Spleen (tissue), 11 donors: Measurements from ENCODE around the gene B9D1. TPM values are rescaled to one million over a fixed set of nuclear protein-coding genes. Genes with fewer than 3 reads are reported as not detected.

Source experiments
- DNase-seq: peaks from one replicate; pipeline ENCODE4 v3.0.0-alpha.2; 2020
- H3K27ac ChIP-seq, 8 donors: fragments of 200-600 bp; sonication (generic) in 7 of 8; 1 replicate in 4 of 8; 2 replicates in 4 of 8; pipeline versions ENCODE4 v1.5.0 to v1.8.0; 2016 to 2021; ENCODE audit warnings: inconsistent platforms in 4 of 8, mild to moderate bottlenecking in 4 of 8, moderate library complexity in 1 of 8
- H3K27me3 ChIP-seq, 7 donors: fragments of 200-600 bp; sonication (generic) in 6 of 7; replicated peaks in 1 of 7; 1 replicate in 4 of 7; 2 replicates in 3 of 7; pipeline versions ENCODE4 v1.5.0 to v1.8.0; 2016 to 2021; ENCODE audit warnings: inconsistent platforms in 3 of 7, mild to moderate bottlenecking in 1 of 7
- H3K36me3 ChIP-seq, 6 donors: fragments of 200-600 bp; sonication (generic) in 5 of 6; 1 replicate in 4 of 6; 2 replicates in 2 of 6; pipeline versions ENCODE4 v1.5.0 to v1.8.0; 2016 to 2021; ENCODE audit warnings: inconsistent platforms in 2 of 6
- H3K4me1 ChIP-seq, 6 donors: fragments of 200-600 bp; sonication (generic) in 5 of 6; 1 replicate in 3 of 6; 2 replicates in 3 of 6; pipeline versions ENCODE4 v1.5.0 to v1.8.0; 2016 to 2021; ENCODE audit warnings: inconsistent platforms in 3 of 6
- H3K4me3 ChIP-seq, 8 donors: fragments of 200-600 bp; sonication (generic) in 7 of 8; 1 replicate in 4 of 8; 2 replicates in 4 of 8; pipeline versions ENCODE4 v1.5.0 to v1.8.0; 2016 to 2021; ENCODE audit warnings: inconsistent platforms in 4 of 8, mild to moderate bottlenecking in 4 of 8, moderate library complexity in 2 of 8
- H3K9me3 ChIP-seq, 8 donors: fragments of 200-600 bp; sonication (generic) in 7 of 8; 1 replicate in 4 of 8; 2 replicates in 4 of 8; pipeline versions ENCODE4 v1.5.0 to v1.8.0; 2016 to 2021; ENCODE audit warnings: inconsistent platforms in 4 of 8
- POLR2A ChIP-seq, 3 donors: fragments of 450-650 bp; IDR thresholded peaks; one replicate each; pipeline ENCODE4 v1.5.1; 2017; ENCODE audit warnings: antibody characterized with exemption in 3 of 3, mild to moderate bottlenecking in 1 of 3
- POLR2AphosphoS5 ChIP-seq, 3 donors: sonication (generic); formaldehyde crosslinking; IDR thresholded peaks; one replicate each; pipeline ENCODE4 v1.5.1; 2017; ENCODE audit warnings: antibody characterized with exemption in 3 of 3
- WGBS, 5 donors: extraction: QIAGEN DNeasy Blood & Tissue Kit in 3 of 5; methylation state at CpG; one replicate each; pipeline versions ENCODE4 v1.1.5 to v1.1.7; 2013 to 2018; 5-methylcytosine and 5-hydroxymethylcytosine counted together
- intact Hi-C: fragments of 100-400 bp; cut with DNase I; formaldehyde crosslinking; loops from one replicate; pipeline ENCODE4 v1.15.0; 2023; ENCODE audit warnings: low total_unique reads
- polyA plus RNA-seq, 3 donors: library from polyadenylated mRNA; stranded (reverse); fragments of 200-250 nt; gene quantifications; one replicate each; pipeline ENCODE4 v1.2.1, GENCODE V29; 2013
- total RNA-seq, 7 donors: library from RNA; depleted of rRNA in 3 of 7; stranded (reverse); fragments of >200 nt in 3 of 7; fragmentation: NEBNext Ultra II Directional in 4 of 7; extraction: Animal tissue kit (Norgen Biotek cat#: 25700) in 4 of 7; gene quantifications; one replicate each; pipeline versions ENCODE4 v1.1.0 to v1.2.1, GENCODE V29; 2016 to 2021
- TF ChIP-seq, protein P1 (sequence below), 11 experiments: fragments of 200-600 bp in 7 of 11; fragments of 450-650 bp in 4 of 11; sonication (generic) in 4 of 11; IDR thresholded peaks in 8 of 11; conservative IDR thresholded peaks in 3 of 11; 1 replicate in 7 of 11; 2 replicates in 4 of 11; pipeline versions ENCODE4 v1.4.0 to v1.8.0; 2016 to 2021; ENCODE audit warnings: antibody characterized with exemption in 11 of 11, inconsistent platforms in 4 of 11, mild to moderate bottlenecking in 1 of 11
- donor health status: healthy with polysubstance abuse.
- donor health status: DM: no; HTN: no; CAD: no; lungs with moderate emphysema.
- donor health status: DM: no; HTN: no; CAD: no.
- donor health status: Bipolar disorder and iron deficiency.
- donor health status: healthy.
- donor health status: DM: no; HTN: no; CAD: no.
- donor health status: DM: yes; HTN: yes; CAD: no.

B9D1 gene
- total and polyA plus RNA-seq, 10 donors: 4.3 to 14.1 (median 7.3) TPM

DNA sequence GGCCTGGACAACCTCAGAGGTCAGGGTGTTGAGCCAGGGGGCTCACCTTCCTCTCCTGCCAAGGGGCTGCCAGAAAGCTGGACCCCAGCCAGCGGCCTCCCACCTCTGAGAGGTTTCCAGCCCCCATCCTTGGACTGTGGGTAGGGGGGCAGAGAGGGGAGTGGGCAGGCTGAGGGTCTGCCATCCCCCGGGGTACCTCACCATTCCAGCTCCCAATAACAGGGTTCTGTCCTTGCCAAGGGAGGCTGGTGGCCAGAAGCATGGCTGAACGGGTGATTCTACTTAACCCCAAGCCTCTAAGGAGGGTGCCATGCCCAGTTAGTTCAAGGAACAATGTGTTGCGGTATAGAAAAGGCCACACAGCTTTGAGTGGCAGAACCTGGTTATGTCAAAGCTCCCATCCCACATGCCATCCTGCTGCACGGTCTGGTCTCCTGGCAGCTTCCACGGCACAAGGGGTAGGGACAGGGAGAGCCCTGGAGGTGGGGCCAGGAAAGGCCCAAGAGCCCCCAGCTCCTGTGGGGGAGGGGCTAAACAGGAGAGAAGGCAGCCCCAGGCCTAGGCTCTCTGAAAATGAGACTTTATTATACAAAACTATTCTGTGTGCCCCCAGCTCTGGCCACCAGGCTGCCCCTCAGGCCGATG lies 19.8 kb downstream of the B9D1 start:
- no peak overlapping the region for H3K4me3 ChIP-seq
- TF ChIP-seq, protein P1, sequence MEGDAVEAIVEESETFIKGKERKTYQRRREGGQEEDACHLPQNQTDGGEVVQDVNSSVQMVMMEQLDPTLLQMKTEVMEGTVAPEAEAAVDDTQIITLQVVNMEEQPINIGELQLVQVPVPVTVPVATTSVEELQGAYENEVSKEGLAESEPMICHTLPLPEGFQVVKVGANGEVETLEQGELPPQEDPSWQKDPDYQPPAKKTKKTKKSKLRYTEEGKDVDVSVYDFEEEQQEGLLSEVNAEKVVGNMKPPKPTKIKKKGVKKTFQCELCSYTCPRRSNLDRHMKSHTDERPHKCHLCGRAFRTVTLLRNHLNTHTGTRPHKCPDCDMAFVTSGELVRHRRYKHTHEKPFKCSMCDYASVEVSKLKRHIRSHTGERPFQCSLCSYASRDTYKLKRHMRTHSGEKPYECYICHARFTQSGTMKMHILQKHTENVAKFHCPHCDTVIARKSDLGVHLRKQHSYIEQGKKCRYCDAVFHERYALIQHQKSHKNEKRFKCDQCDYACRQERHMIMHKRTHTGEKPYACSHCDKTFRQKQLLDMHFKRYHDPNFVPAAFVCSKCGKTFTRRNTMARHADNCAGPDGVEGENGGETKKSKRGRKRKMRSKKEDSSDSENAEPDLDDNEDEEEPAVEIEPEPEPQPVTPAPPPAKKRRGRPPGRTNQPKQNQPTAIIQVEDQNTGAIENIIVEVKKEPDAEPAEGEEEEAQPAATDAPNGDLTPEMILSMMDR (IDR thresholded peaks at IDR 0.05 in 8 of 11, conservative IDR thresholded peaks at IDR 0.05 in 3 of 11): no peak
- TF ChIP-seq POLR2AphosphoS5 (IDR thresholded peaks at IDR 0.05) (peak in 1 of 3 donors; percentile 1), POLR2A (IDR thresholded peaks at IDR 0.05) (no peak)
- DNase-seq: peak; percentile 58
- no peaks in the 10 kb centered on the region for H3K9me3 ChIP-seq
- peaks cover 5 to 58% (median 14%) of the 10 kb centered on the region in 6 donors for H3K4me1 ChIP-seq
- intact Hi-C loops: no loop called here
- H3K27ac ChIP-seq: no peak overlapping the region
- no peaks in the 10 kb centered on the region for H3K36me3 ChIP-seq
- 59 to 80% (median 75%) methylated on average over 6 to 7 of the region's 7 CpGs for whole genome bisulfite sequencing, 5 donors
- H3K27me3 ChIP-seq: peaks cover 0 to 4% (median 0%) of the 10 kb centered on the region in 7 donors

DNA sequence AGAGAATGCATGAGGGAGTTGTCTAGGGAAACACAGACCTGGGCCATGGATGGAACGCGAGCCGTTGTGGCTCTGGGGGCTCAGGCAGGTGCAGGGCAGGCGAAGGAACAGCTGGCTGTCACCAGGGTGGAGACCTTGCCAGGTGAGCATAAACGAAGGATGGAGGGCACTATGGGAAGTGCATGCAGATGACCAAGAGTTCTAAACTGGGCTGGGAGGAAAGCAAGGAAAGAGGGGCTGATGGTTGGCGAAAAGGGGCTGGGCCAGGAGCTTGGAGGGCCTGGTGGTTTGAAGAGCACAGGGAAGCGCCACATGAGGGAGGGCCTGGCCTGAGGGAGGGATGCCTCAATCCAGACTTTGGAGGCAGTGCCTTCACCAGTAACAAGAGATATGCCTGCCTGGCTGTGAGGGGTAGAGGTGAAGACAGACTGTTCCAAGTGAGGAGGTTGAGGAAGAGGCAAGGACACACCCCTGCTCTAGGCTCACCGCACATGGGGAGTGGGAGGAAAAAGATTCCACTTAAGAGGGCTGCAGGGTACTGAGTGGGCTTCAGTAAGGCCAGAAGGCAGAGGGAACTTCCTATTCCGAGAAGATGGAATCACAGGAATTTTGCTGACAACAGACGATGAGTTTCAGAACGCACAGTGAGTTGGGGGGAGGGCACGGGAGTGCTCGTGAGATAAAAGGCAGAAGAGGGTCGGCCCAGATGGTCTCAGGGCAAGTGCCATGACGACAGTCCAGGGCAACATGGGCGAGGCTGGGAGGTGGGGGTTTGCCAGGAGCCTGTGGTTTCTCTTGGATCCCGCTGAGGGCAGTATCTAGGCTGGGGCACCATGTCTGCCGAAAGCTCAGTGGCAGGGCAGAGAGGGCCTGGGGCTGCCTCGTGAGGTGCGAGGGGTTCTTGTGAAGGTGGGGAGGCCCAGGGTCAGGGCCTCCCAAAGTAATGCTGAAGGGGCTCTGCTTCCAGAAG lies 20.6 kb downstream of the B9D1 start:
- Histone ChIP-seq H3K4me1 (peaks cover 6 to 61% (median 20%) of the 10 kb centered on the region in 6 donors), H3K27me3 (peaks cover 0 to 10% (median 0%) of the 10 kb centered on the region in 7 donors), H3K36me3 (no peaks in the 10 kb centered on the region), H3K4me3 (no peak overlapping the region), H3K9me3 (no peaks in the 10 kb centered on the region), H3K27ac (no peak overlapping the region)
- intact Hi-C loops: no loop called here
- 71 to 77% (median 75%) methylated on average over 20 of the region's 20 CpGs for WGBS, 5 donors
- TF ChIP-seq POLR2AphosphoS5 (IDR thresholded peaks at IDR 0.05): peak in 1 of 3 donors; percentile 6
- TF ChIP-seq POLR2A (IDR thresholded peaks at IDR 0.05): no peak
- TF ChIP-seq, protein P1 (IDR thresholded peaks at IDR 0.05 in 8 of 11, conservative IDR thresholded peaks at IDR 0.05 in 3 of 11): no peak
- peak; percentile 50 for DNase-seq

DNA sequence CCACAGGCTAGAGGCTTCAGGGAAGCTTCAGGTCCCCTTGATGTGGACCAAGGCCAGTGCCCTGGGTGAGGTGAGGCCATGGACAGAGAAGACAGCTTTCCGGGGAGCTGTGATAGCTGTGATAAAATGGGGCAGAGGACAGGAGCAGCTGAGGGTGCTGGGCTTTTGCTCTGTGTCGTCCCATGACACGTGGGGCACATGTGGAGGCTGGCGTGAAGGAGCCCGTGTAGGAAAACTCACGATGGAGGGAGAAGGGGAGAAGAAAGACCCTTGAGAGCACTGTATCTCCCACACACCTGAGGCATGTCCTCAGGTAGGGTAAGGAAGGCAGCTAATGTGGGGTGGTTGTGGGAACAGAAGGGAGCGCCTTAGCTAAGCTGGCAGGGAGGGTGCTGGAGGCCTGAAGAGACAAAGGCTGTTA lies 21.3 kb downstream of the B9D1 start:
- no peaks in the 10 kb centered on the region for H3K9me3 ChIP-seq
- H3K36me3 ChIP-seq: peaks cover 0 to 1% (median 0%) of the 10 kb centered on the region in 6 donors
- peaks cover 6 to 61% (median 20%) of the 10 kb centered on the region in 6 donors for H3K4me1 ChIP-seq
- 72 to 83% (median 77%) methylated on average over 7 of the region's 7 CpGs for WGBS, 5 donors
- H3K27ac ChIP-seq: no peak overlapping the region
- peaks cover 0 to 10% (median 0%) of the 10 kb centered on the region in 7 donors for H3K27me3 ChIP-seq
- no peak for DNase-seq
- TF ChIP-seq POLR2AphosphoS5 (IDR thresholded peaks at IDR 0.05): no peak
- TF ChIP-seq, protein P1 (IDR thresholded peaks at IDR 0.05 in 8 of 11, conservative IDR thresholded peaks at IDR 0.05 in 3 of 11): no peak
- no peak for TF ChIP-seq POLR2A (IDR thresholded peaks at IDR 0.05)
- intact Hi-C loops: no loop called here
- H3K4me3 ChIP-seq: no peak overlapping the region
